Fibroblast of the aortic adventitia (primary cell): ENCODE data around the gene STUB1. TPM values are rescaled to one million over a fixed set of nuclear protein-coding genes. Genes with fewer than 3 reads are reported as not detected.

Experiments used
- DNase-seq: peaks from one replicate; pipeline ENCODE4 v3.0.0-alpha.2; 2010; ENCODE audit warnings: low read depth
- H3K4me3 ChIP-seq: 2 replicates; pipeline ENCODE4 v1.5.1; 2011; ENCODE audit warnings: low read depth, mild to moderate bottlenecking, control low read depth, low read length, moderate library complexity
- total RNA-seq: library from RNA; depleted of rRNA; stranded (reverse); fragments of >200 nt; gene quantifications from 2 replicates; pipeline ENCODE4 v1.2.3, GENCODE V29; 2012; ENCODE audit warnings: low replicate concordance
- TF ChIP-seq, protein P1 (sequence below): IDR thresholded peaks from 2 replicates; pipeline ENCODE4 v1.5.1; 2011; ENCODE audit warnings: mild to moderate bottlenecking, low read length, control low read depth, inconsistent platforms; ENCODE audit not compliant: insufficient read depth

Gene STUB1
- total RNA-seq, 1 donor, result 88.9 TPM

- TF ChIP-seq, protein P1, sequence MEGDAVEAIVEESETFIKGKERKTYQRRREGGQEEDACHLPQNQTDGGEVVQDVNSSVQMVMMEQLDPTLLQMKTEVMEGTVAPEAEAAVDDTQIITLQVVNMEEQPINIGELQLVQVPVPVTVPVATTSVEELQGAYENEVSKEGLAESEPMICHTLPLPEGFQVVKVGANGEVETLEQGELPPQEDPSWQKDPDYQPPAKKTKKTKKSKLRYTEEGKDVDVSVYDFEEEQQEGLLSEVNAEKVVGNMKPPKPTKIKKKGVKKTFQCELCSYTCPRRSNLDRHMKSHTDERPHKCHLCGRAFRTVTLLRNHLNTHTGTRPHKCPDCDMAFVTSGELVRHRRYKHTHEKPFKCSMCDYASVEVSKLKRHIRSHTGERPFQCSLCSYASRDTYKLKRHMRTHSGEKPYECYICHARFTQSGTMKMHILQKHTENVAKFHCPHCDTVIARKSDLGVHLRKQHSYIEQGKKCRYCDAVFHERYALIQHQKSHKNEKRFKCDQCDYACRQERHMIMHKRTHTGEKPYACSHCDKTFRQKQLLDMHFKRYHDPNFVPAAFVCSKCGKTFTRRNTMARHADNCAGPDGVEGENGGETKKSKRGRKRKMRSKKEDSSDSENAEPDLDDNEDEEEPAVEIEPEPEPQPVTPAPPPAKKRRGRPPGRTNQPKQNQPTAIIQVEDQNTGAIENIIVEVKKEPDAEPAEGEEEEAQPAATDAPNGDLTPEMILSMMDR, result no peak
- H3K4me3 ChIP-seq, result peak overlapping the region; percentile 17
- DNase-seq, result no peak
These were observed 24.6 kb downstream of the STUB1 start for GRCh38 chr16:704552-705380.

GRCh38 chr16:705431-706188, 25.4 kb downstream of the STUB1 start, which contains the start of gene FBXL16:
FBXL16 (minus strand) TSS chr16:705801; CDS start chr16:697405, 8,396 bp downstream.
- H3K4me3 ChIP-seq, result peak within 1 kb of the TSS; percentile 28
- no peak for DNase-seq
- TF ChIP-seq, protein P1, result no peak

- H3K4me3 ChIP-seq, result no peak overlapping the region
- TF ChIP-seq, protein P1, result no peak
These were observed 26.2 kb downstream of the STUB1 start for GRCh38 chr16:706189-707061.

GRCh38 chr16:707062-707538, 26.9 kb downstream of the STUB1 start:
- DNase-seq, result no peak
- no peak overlapping the region for H3K4me3 ChIP-seq
- TF ChIP-seq, protein P1, result no peak

More at GRCh38 chr16:706189-707061, 26.2 kb downstream of the STUB1 start:
- DNase-seq, result no peak

DNA sequence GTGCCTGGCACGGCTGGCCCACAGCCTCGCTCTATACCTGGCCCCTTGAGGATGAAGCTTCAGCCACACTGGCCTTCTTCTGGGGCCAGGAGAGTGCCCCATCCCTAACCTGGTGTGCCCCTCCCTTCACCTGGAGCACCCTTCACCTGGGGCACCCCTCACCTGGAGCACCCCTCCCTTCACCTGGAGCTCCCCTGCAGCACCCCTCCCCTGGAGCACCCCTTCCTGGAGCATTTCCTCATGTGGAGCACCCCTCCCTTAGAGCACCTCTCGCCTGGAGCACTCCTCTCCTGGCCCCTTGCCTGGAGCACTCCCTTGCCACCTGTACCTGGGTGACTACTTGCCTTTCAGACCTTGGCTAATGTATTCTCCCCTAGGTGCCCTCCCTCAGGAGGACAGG, 27.8 kb downstream of the STUB1 start:
- TF ChIP-seq, protein P1, result no peak
- no peak for DNase-seq
- H3K4me3 ChIP-seq, result no peak overlapping the region

DNA sequence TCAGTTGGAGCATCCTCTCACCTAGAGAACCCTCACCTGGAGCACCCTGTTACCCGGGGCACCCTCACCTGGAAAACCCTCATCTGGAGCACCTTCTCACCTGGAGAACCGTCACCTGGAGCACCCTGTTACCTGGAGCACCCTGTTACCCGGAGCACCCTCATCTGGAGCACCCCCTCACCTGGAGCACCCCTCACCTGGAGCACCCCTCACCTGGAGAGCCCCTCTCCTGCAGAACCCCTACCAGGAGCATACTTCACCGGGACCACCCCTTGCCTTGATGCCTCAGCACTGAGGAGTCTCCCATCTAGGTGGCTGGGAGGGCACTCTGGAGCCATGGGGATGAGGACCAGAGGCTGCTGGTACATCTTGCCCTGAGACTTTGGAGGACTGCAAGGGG, 28.7 kb downstream of the STUB1 start:
- no peak for DNase-seq
- no peak overlapping the region for H3K4me3 ChIP-seq
- TF ChIP-seq, protein P1, result no peak
